GM12878 (cell line): ENCODE data around the gene SEMA7A. TPM values are rescaled to one million over a fixed set of nuclear protein-coding genes. Genes with fewer than 3 reads are reported as not detected.

Experiments used
- ATAC-seq: fragments of 200-7000 bp; cut with Tn5 transposase; 3 replicates; pipeline ENCODE4 v1.9.1; 2020; ENCODE audit warnings: mild to moderate bottlenecking, moderate library complexity
- BruUV-seq: library from RNA; stranded (reverse); fragments of 400-500 nt; replicated peaks from 2 replicates; lab custom pipeline; 2021; lab: Mats Ljungman, UMichigan
- CTCF ChIA-PET: fragments of 300-600 bp; sonication (Branson Sonifier 250); formaldehyde crosslinking; extraction: SDS; loops from one replicate; lab custom pipeline; 2021; ENCODE audit warnings: inconsistent platforms; lab: Yijun Ruan, JAX
- POLR2A ChIA-PET: fragments of 350-600 bp; formaldehyde crosslinking; extraction: SDS; loops from one replicate; lab custom pipeline; 2021; ENCODE audit warnings: inconsistent platforms; lab: Charles Lee
- RAD21 ChIA-PET: fragments of 300-600 bp; sonication (Branson Sonifier 250); formaldehyde crosslinking; loops from one replicate; lab custom pipeline; 2023; ENCODE audit warnings: antibody characterized with exemption; ENCODE audit not compliant: unreplicated experiment; lab: Charles Lee
- SMC1A ChIA-PET: fragments of 300-600 bp; sonication (Branson Sonifier 250); formaldehyde crosslinking; loops from one replicate; lab custom pipeline; 2023; ENCODE audit not compliant: unreplicated experiment, uncharacterized antibody; lab: Charles Lee
- DNase-seq: peaks from one replicate; pipeline ENCODE4 v3.0.0-alpha.2; 2011; ENCODE audit warnings: low read depth, low spot score
- FAIRE-seq: peaks from 3 replicates; lab custom pipeline; 2011; peaks lifted over from hg19 to GRCh38; lab: Jason Lieb, UNC
- H2AFZ ChIP-seq: 2 replicates; pipeline ENCODE4 v1.6.0; 2011; ENCODE audit warnings: low read depth, low read length, control low read depth; ENCODE audit not compliant: control insufficient read depth
- H3K27ac ChIP-seq: 2 replicates; pipeline ENCODE4 v1.5.1; 2011; ENCODE audit warnings: control low read depth; ENCODE audit not compliant: control insufficient read depth, insufficient read depth
- H3K27me3 ChIP-seq, 2 experiments: replicated peaks in 1 of 2; 2 replicates each; pipeline versions ENCODE4 v1.6.0 to v1.6.1; 2011; ENCODE audit warnings: low read length in 1 of 2; ENCODE audit not compliant: control insufficient read depth in 2 of 2, insufficient read depth in 2 of 2
- H3K36me3 ChIP-seq, 2 experiments: 2 replicates each; pipeline ENCODE4 v1.5.1; 2011; ENCODE audit warnings: low read length in 1 of 2; ENCODE audit not compliant: control insufficient read depth in 2 of 2, insufficient read depth in 2 of 2
- H3K4me1 ChIP-seq: 2 replicates; pipeline ENCODE4 v1.6.1; 2011; ENCODE audit warnings: mild to moderate bottlenecking, low read length, moderate library complexity, mixed read lengths; ENCODE audit not compliant: control insufficient read depth, insufficient read depth
- H3K4me2 ChIP-seq: 2 replicates; pipeline ENCODE4 v1.6.0; 2011; ENCODE audit warnings: control low read depth; ENCODE audit not compliant: control insufficient read depth, insufficient read depth
- H3K4me3 ChIP-seq: fragments of 200-600 bp; sonication (generic); 2 replicates; pipeline ENCODE4 v1.5.1; 2016
- H3K79me2 ChIP-seq: 2 replicates; pipeline ENCODE4 v1.6.0; 2011; ENCODE audit warnings: low read length; ENCODE audit not compliant: control insufficient read depth, insufficient read depth
- H3K9ac ChIP-seq: 2 replicates; pipeline ENCODE4 v1.8.0; 2011; ENCODE audit warnings: low read length, control low read depth, mixed read lengths; ENCODE audit not compliant: control insufficient read depth, insufficient read depth
- H3K9me3 ChIP-seq: replicated peaks from 3 replicates; pipeline ENCODE4 v1.5.1; 2011; ENCODE audit warnings: mild to moderate bottlenecking, low read length; ENCODE audit not compliant: control insufficient read depth, insufficient read depth
- H4K20me1 ChIP-seq: 2 replicates; pipeline ENCODE4 v1.6.0; 2011; ENCODE audit not compliant: control insufficient read depth, insufficient read depth
- BCL11A ChIP-seq: IDR thresholded peaks from 2 replicates; pipeline ENCODE4 v1.6.1; 2011; ENCODE audit warnings: low read depth, low read length
- CBFB ChIP-seq: IDR thresholded peaks from 2 replicates; pipeline ENCODE4 v1.6.1; 2016; ENCODE audit warnings: antibody characterized with exemption, low read depth
- CEBPB ChIP-seq, 2 experiments: fragments of 150-350 bp in 1 of 2; IDR thresholded peaks; 2 replicates each; pipeline ENCODE4 v1.6.1; 2012 to 2014; ENCODE audit warnings: low read depth in 2 of 2, low read length in 2 of 2, borderline replicate concordance in 1 of 2, inconsistent platforms in 1 of 2
- CHD2 ChIP-seq: IDR thresholded peaks from 2 replicates; pipeline ENCODE4 v1.6.1; 2011; ENCODE audit warnings: low read depth, low read length, improper control_type of control experiment, borderline replicate concordance
- CREM ChIP-seq: IDR thresholded peaks from 2 replicates; pipeline ENCODE4 v1.6.1; 2014; ENCODE audit warnings: antibody characterized with exemption, low read depth
- EZH2 ChIP-seq: IDR thresholded peaks from 2 replicates; pipeline ENCODE4 v1.6.1; 2012; ENCODE audit warnings: low read depth, mild to moderate bottlenecking, control low read depth, inconsistent platforms, low read length, borderline replicate concordance; ENCODE audit not compliant: control insufficient read depth
- KDM1A ChIP-seq: fragments of 200-600 bp; sonication (generic); IDR thresholded peaks from 2 replicates; pipeline ENCODE4 v1.6.1; 2016; ENCODE audit warnings: borderline replicate concordance
- KLF5 ChIP-seq: fragments of 450-650 bp; IDR thresholded peaks from 2 replicates; pipeline ENCODE4 v1.6.1; 2014; ENCODE audit warnings: mild to moderate bottlenecking; ENCODE audit not compliant: partially characterized antibody
- MEF2B ChIP-seq: fragments of 450-650 bp; IDR thresholded peaks from 2 replicates; pipeline ENCODE4 v1.6.1; 2018; ENCODE audit warnings: mild to moderate bottlenecking, moderate library complexity; ENCODE audit not compliant: partially characterized antibody, poor library complexity, severe bottlenecking
- NR2F1 ChIP-seq: fragments of 450-650 bp; conservative IDR thresholded peaks from 2 replicates; pipeline ENCODE4 v1.6.1; 2017; ENCODE audit warnings: mild to moderate bottlenecking
- POU2F2 ChIP-seq: IDR thresholded peaks from 3 replicates; pipeline ENCODE4 v1.6.1; 2011; ENCODE audit warnings: low read depth, mild to moderate bottlenecking, low read length, borderline replicate concordance
- SIX5 ChIP-seq: IDR thresholded peaks from 2 replicates; pipeline ENCODE4 v1.6.1; 2011; ENCODE audit warnings: mild to moderate bottlenecking, low read depth, low read length, moderate library complexity; ENCODE audit not compliant: severe bottlenecking
- SMC3 ChIP-seq: IDR thresholded peaks from 2 replicates; pipeline ENCODE4 v1.6.1; 2011; ENCODE audit warnings: low read length, improper control_type of control experiment, borderline replicate concordance
- SREBF2 ChIP-seq: IDR thresholded peaks from 2 replicates; pipeline ENCODE4 v1.6.1; 2012; ENCODE audit warnings: mild to moderate bottlenecking, low read length
- SRF ChIP-seq, 2 experiments: IDR thresholded peaks; 2 replicates each; pipeline ENCODE4 v1.6.1; 2011; ENCODE audit warnings: low read depth in 2 of 2, low read length in 2 of 2, mild to moderate bottlenecking in 1 of 2, moderate library complexity in 1 of 2
- STAT3 ChIP-seq: IDR thresholded peaks from 2 replicates; pipeline ENCODE4 v1.6.1; 2011; ENCODE audit warnings: low read depth, low read length, improper control_type of control experiment
- ZNF207 ChIP-seq: fragments of 450-650 bp; IDR thresholded peaks from 2 replicates; pipeline ENCODE4 v1.6.1; 2014; ENCODE audit warnings: antibody characterized with exemption, mild to moderate bottlenecking, borderline replicate concordance
- ZNF24 ChIP-seq: fragments of 450-650 bp; IDR thresholded peaks from 2 replicates; pipeline ENCODE4 v1.6.1; 2017; ENCODE audit warnings: antibody characterized with exemption, mild to moderate bottlenecking
- ZNF274 ChIP-seq: IDR thresholded peaks from one replicate; pipeline ENCODE4 v1.8.0; 2011; ENCODE audit not compliant: insufficient read length, insufficient read depth
- ZNF622 ChIP-seq: fragments of 450-650 bp; IDR thresholded peaks from 2 replicates; pipeline ENCODE4 v1.6.1; 2017; ENCODE audit warnings: mild to moderate bottlenecking, inconsistent platforms
- ZSCAN29 ChIP-seq: fragments of 450-650 bp; IDR thresholded peaks from 2 replicates; pipeline ENCODE4 v1.6.1; 2017; ENCODE audit warnings: mild to moderate bottlenecking, moderate library complexity
- WGBS: methylation state at CpG from one replicate; pipeline ENCODE4 v1.1.6; 2016; ENCODE audit warnings: low lambda C conversion rate; ENCODE audit not compliant: insufficient replicate concordance, insufficient coverage; ENCODE audit errors: missing lambda C conversion rate; 5-methylcytosine and 5-hydroxymethylcytosine counted together
- in situ Hi-C: fragments of 300-500 bp; cut with MboI; formaldehyde crosslinking; loops from 9 replicates; pipeline ENCODE4 v1.14.3; 2018; ENCODE audit warnings: mixed read lengths
- intact Hi-C: fragments of 100-400 bp; cut with micrococcal nuclease; formaldehyde crosslinking; loops from one replicate; pipeline ENCODE4 v1.14.2; 2022; ENCODE audit not compliant: unreplicated experiment
- polyA plus RNA-seq, 11 experiments: library from polyadenylated mRNA; depleted of rRNA in 4 of 11; unstranded in 6 of 11; stranded (reverse) in 5 of 11; fragments of >200 nt; fragmentation: Nextera tagmentation in 4 of 11; fragmentation: Illumina TruSeq in 1 of 11; extraction: Ambion mirVana in 4 of 11; extraction: Trizol in 1 of 11; gene quantifications; 1 replicate in 1 of 11; 2 replicates in 10 of 11; pipeline versions ENCODE4 v1.2.1 to v1.2.3, GENCODE V29; 2011 to 2016; ENCODE audit warnings: inconsistent platforms in 2 of 11, missing spikeins in 2 of 11, low read depth in 1 of 11
- total RNA-seq, 4 experiments: library from RNA; depleted of rRNA in 3 of 4; stranded (reverse); fragments of >200 nt in 3 of 4; fragmentation: Illumina TruSeq in 1 of 4; extraction: Trizol in 1 of 4; gene quantifications; 2 replicates each; pipeline versions ENCODE4 v1.2.1 to v1.2.3, GENCODE V29; 2013 to 2021
- TF ChIP-seq, protein P1 (sequence below): IDR thresholded peaks from 2 replicates; pipeline ENCODE4 v1.6.1; 2012; ENCODE audit warnings: low read depth, low read length, improper control_type of control experiment

The SEMA7A gene
- total and polyA plus RNA-seq, 10 of the 15 experiments (the other 5 are each of a cell fraction or from before 2014, with no cell fraction given), result 0.08 to 112 (median 53.5) TPM

GRCh38 chr15:74382004-74382816 lies 51.5 kb downstream of the SEMA7A start (continued):
- TF ChIP-seq ZNF24 (no peak), SRF (IDR thresholded peaks at IDR 0.05; ENCODE audit: low read depth in 2 of 2, low read length in 2 of 2) (no peak), KLF5 (no peak), CHD2 (no peak), STAT3 (no peak), ZSCAN29 (no peak), CREM (no peak)
- TF ChIP-seq, protein P1, sequence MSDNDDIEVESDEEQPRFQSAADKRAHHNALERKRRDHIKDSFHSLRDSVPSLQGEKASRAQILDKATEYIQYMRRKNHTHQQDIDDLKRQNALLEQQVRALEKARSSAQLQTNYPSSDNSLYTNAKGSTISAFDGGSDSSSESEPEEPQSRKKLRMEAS, result no peak

DNA sequence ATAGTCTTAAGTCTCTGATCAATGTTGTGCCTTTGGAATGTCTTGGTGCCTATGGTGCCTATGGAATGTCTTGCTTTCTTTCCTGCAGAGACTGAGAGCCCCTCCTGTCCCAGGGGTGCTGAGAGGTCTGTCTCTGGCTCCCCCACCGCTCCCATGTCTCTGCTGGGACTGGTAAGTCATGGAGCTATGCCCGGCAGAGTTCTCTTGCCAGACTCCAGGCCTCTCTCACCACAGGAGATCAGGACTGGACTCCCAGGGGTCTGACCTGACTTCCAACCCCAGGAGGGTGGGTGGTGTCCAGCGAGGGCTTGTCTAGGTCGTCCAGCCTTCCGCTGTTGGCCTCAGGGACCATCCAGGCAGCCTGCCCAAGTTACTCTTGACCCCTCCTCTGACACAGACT lies 52.3 kb downstream of the SEMA7A start:
- in situ Hi-C loops, result loop anchor here (5.0 kb wide), 2 partner anchors 56 to 161 kb away; partner anchors contain the start of gene ARID3B
- no peak for TF ChIP-seq ZNF622
- no peak for TF ChIP-seq CEBPB (IDR thresholded peaks at IDR 0.05; ENCODE audit: borderline replicate concordance in 1 of 2, low read depth in 2 of 2, low read length in 2 of 2)
- TF ChIP-seq ZNF274, result no peak
- TF ChIP-seq POU2F2, result no peak
- TF ChIP-seq, protein P1, result no peak
- TF ChIP-seq CBFB, result no peak
- no peak for TF ChIP-seq MEF2B
- TF ChIP-seq NR2F1, result no peak
- TF ChIP-seq SMC3, result no peak
- TF ChIP-seq KDM1A, result no peak
- no peak for TF ChIP-seq SIX5
- TF ChIP-seq SREBF2, result no peak
- TF ChIP-seq STAT3, result no peak
- TF ChIP-seq BCL11A, result no peak
- TF ChIP-seq EZH2, result no peak
- TF ChIP-seq ZNF207, result no peak

More for the DNA sequence above, 52.3 kb downstream of the SEMA7A start:
- Histone ChIP-seq H2AFZ (no peak overlapping the region), H3K4me3 (no peak overlapping the region), H3K27ac (no peak overlapping the region), H3K4me1 (peaks cover 71% of the 10 kb centered on the region), H3K79me2 (peaks cover 28% of the 10 kb centered on the region), H3K9me3 (no peaks in the 10 kb centered on the region), H4K20me1 (no peaks in the 10 kb centered on the region), H3K9ac (no peak overlapping the region), H3K27me3 (no peaks in the 10 kb centered on the region), H3K36me3 (no peaks in the 10 kb centered on the region; a peak in 1 of 4 replicates), H3K4me2 (no peak overlapping the region)
- intact Hi-C loops, result no loop called here
- BruUV-seq, result no TSS peak
- CTCF ChIA-PET, result interaction anchor here (1.1 to 21.7 kb wide), 5 partner anchors 19 to 240 kb away, joined by 3 to 655 read pairs (median 15); partner anchors contain the start of genes SEMA7A and UBL7
- DNase-seq, result no peak
- POLR2A ChIA-PET, result interaction anchor here (0.6 to 15.8 kb wide), 5 partner anchors 14 to 341 kb away, joined by 3 to 302 read pairs (median 5); no protein-coding TSS in a partner anchor
- 82% methylated on average over 5 of the region's 5 CpGs for WGBS
- SMC1A ChIA-PET, result interaction anchor here (0.6 to 21.3 kb wide), 9 partner anchors 17 to 233 kb away, joined by 3 to 544 read pairs (median 5); partner anchors contain the start of genes SEMA7A and UBL7
- no peak for FAIRE-seq
- RAD21 ChIA-PET, result interaction anchor here (1.0 to 7.4 kb wide), 6 partner anchors 13 to 80 kb away, joined by 3 to 228 read pairs (median 62); partner anchors contain the start of genes SEMA7A and UBL7
- ATAC-seq, result no peak
